H1 (cell line): ENCODE data around the gene RAPGEF6.

ENCODE experiments used
- POLR2A ChIP-seq, 2 experiments: IDR thresholded peaks; 1 replicate in 1 of 2; 2 replicates in 1 of 2; pipeline ENCODE4 v1.6.1; 2011; ENCODE audit warnings: low read depth in 2 of 2, low read length in 2 of 2, mild to moderate bottlenecking in 2 of 2; ENCODE audit errors: control extremely low read depth in 1 of 2
- POLR2AphosphoS5 ChIP-seq: IDR thresholded peaks from 2 replicates; pipeline ENCODE4 v1.6.1; 2011; ENCODE audit warnings: low read depth, low read length
- RAD21 ChIP-seq, 2 experiments: IDR thresholded peaks in 1 of 2; conservative IDR thresholded peaks in 1 of 2; 2 replicates each; pipeline ENCODE4 v1.6.1; 2011; ENCODE audit warnings: low read depth in 2 of 2, low read length in 2 of 2, improper control_type of control experiment in 1 of 2, inconsistent platforms in 1 of 2, mild to moderate bottlenecking in 1 of 2, moderate library complexity in 1 of 2
- RFX5 ChIP-seq: IDR thresholded peaks from 2 replicates; pipeline ENCODE4 v1.6.1; 2011; ENCODE audit warnings: low read depth, low read length, improper control_type of control experiment, borderline replicate concordance
- SP1 ChIP-seq: IDR thresholded peaks from 2 replicates; pipeline ENCODE4 v1.6.1; 2011; ENCODE audit warnings: low read depth, low read length
- YY1 ChIP-seq: IDR thresholded peaks from 2 replicates; pipeline ENCODE4 v1.6.1; 2011; ENCODE audit warnings: low read depth, mild to moderate bottlenecking, low read length
- TF ChIP-seq, protein P1 (sequence below), 3 experiments: IDR thresholded peaks; 1 replicate in 2 of 3; 2 replicates in 1 of 3; pipeline versions ENCODE4 v1.5.1 to v1.6.1; 2011; ENCODE audit warnings: low read length in 3 of 3, mild to moderate bottlenecking in 3 of 3, inconsistent platforms in 2 of 3, low read depth in 1 of 3, moderate library complexity in 1 of 3; ENCODE audit not compliant: insufficient read depth in 1 of 3; ENCODE audit errors: control extremely low read depth in 1 of 3

- TF ChIP-seq RFX5 (no peak), RAD21 (IDR thresholded peaks at IDR 0.05 in 1 of 2, conservative IDR thresholded peaks at IDR 0.05 in 1 of 2; ENCODE audit: low read depth in 2 of 2, low read length in 2 of 2) (no peak), POLR2A (IDR thresholded peaks at IDR 0.05; ENCODE audit: control extremely low read depth in 1 of 2, low read depth in 2 of 2, low read length in 2 of 2) (no peak), POLR2AphosphoS5 (no peak), YY1 (no peak), SP1 (no peak)
- TF ChIP-seq, protein P1, sequence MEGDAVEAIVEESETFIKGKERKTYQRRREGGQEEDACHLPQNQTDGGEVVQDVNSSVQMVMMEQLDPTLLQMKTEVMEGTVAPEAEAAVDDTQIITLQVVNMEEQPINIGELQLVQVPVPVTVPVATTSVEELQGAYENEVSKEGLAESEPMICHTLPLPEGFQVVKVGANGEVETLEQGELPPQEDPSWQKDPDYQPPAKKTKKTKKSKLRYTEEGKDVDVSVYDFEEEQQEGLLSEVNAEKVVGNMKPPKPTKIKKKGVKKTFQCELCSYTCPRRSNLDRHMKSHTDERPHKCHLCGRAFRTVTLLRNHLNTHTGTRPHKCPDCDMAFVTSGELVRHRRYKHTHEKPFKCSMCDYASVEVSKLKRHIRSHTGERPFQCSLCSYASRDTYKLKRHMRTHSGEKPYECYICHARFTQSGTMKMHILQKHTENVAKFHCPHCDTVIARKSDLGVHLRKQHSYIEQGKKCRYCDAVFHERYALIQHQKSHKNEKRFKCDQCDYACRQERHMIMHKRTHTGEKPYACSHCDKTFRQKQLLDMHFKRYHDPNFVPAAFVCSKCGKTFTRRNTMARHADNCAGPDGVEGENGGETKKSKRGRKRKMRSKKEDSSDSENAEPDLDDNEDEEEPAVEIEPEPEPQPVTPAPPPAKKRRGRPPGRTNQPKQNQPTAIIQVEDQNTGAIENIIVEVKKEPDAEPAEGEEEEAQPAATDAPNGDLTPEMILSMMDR (IDR thresholded peaks at IDR 0.05; ENCODE audit: control extremely low read depth in 1 of 3, insufficient read depth in 1 of 3, low read depth in 1 of 3, low read length in 3 of 3) = no peak
Measured at GRCh38 chr5:131627207-131627865, 7.7 kb downstream of the RAPGEF6 start.
